ENCODE data around the gene RARB.

RARB gene

DNA sequence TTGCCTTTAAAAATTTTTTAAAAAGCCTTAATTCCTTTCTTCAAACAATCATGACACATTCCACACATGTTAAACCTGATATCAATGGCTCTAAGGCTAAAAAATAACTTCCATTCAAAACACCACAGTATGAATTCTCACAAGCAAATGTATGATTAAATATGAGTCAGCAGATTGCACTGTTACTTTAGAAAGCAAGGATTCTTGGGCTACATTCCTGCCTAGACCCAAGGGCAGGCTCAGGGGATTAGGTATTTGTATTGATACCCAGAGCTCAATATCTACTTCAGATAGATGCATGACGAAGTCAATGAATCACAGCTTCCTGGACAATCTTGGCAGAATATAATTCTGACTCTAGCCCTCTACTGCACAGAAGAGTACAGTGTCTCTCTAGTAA lies 65.7 kb downstream of the RARB start:
- TF ChIP-seq, protein P1, sequence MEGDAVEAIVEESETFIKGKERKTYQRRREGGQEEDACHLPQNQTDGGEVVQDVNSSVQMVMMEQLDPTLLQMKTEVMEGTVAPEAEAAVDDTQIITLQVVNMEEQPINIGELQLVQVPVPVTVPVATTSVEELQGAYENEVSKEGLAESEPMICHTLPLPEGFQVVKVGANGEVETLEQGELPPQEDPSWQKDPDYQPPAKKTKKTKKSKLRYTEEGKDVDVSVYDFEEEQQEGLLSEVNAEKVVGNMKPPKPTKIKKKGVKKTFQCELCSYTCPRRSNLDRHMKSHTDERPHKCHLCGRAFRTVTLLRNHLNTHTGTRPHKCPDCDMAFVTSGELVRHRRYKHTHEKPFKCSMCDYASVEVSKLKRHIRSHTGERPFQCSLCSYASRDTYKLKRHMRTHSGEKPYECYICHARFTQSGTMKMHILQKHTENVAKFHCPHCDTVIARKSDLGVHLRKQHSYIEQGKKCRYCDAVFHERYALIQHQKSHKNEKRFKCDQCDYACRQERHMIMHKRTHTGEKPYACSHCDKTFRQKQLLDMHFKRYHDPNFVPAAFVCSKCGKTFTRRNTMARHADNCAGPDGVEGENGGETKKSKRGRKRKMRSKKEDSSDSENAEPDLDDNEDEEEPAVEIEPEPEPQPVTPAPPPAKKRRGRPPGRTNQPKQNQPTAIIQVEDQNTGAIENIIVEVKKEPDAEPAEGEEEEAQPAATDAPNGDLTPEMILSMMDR (IDR thresholded peaks at IDR 0.05; ENCODE audit: low read depth, low read length, missing control alignments) = no peak
- H3K4me3 ChIP-seq (replicated peaks; ENCODE audit: low read depth, low read length) = no peak overlapping the region
- no peak for DNase-seq (ENCODE audit: extremely low read depth, low read depth)

DNA sequence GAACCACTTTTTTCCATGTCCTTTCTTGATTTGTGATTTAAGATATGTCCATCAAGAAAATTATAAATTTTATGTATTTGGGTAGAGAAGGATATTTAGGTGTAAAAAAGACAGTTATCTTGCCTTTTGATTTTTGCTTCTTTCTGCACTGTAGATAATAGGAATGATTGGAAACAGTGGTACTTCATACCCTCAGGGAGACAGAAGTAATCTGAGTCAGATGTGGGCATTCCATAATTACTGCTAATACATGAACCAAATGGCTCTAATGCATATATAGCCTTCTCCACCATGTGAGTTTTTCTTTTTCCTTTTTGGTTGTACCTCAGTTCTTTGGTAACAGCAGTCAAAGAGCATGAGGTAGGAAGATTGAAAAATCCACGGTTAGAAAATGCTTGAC lies 67.2 kb downstream of the RARB start:
- no peak for DNase-seq (ENCODE audit: extremely low read depth, low read depth)
- no peak overlapping the region for H3K4me3 ChIP-seq (replicated peaks; ENCODE audit: low read depth, low read length)
- TF ChIP-seq, protein P1 (IDR thresholded peaks at IDR 0.05; ENCODE audit: low read depth, low read length, missing control alignments) = no peak

DNA sequence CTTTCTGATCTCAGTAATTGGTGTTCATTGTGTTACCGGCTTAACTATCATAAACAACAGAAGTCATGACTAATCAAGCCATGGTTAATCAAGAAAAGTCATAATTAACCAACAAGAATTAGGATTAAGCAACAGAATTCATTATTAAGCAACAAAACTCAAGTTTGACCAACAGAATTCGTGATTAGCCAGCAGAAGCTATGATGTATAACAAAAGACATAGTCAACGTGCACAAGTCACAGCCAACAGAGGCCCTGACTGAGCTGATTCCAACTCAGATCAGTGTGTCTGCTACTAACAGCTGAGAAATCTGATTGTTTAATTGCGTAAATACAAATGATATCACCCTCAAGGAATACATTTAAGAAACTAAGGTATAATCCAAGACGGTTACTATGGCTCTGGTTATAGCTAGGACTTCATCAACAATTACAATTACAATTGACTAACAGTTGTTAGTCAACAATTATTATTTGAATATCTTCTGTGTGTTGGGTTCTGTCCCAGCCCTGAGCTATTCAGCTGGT lies 67.7 kb downstream of the RARB start:
- no peak overlapping the region for H3K4me3 ChIP-seq (replicated peaks; ENCODE audit: low read depth, low read length)
- DNase-seq (ENCODE audit: extremely low read depth, low read depth) = no peak
- TF ChIP-seq, protein P1 (IDR thresholded peaks at IDR 0.05; ENCODE audit: low read depth, low read length, missing control alignments) = no peak

DNA sequence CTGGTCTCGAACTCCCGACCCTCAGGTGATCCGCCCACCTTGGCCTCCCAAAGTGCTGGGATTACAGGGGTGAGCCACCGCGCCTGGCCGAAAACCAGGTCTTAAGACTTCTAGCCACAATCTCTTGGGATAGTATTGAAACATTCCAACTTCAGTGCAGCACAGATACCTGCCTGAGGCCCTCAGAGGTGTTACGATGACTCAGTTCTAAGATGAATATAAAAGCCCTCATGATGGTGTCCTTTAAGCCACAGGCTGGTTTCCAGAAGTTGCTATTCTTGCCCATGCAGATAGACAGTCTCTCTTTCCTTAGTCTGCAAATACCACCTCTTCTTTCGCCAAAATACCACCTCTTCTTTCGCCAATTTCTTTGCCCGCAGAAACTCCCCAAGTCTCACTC lies 69.0 kb downstream of the RARB start:
- H3K4me3 ChIP-seq (replicated peaks; ENCODE audit: low read depth, low read length) = no peak overlapping the region
- DNase-seq (ENCODE audit: extremely low read depth, low read depth) = no peak
- TF ChIP-seq, protein P1 (IDR thresholded peaks at IDR 0.05; ENCODE audit: low read depth, low read length, missing control alignments) = no peak

DNA sequence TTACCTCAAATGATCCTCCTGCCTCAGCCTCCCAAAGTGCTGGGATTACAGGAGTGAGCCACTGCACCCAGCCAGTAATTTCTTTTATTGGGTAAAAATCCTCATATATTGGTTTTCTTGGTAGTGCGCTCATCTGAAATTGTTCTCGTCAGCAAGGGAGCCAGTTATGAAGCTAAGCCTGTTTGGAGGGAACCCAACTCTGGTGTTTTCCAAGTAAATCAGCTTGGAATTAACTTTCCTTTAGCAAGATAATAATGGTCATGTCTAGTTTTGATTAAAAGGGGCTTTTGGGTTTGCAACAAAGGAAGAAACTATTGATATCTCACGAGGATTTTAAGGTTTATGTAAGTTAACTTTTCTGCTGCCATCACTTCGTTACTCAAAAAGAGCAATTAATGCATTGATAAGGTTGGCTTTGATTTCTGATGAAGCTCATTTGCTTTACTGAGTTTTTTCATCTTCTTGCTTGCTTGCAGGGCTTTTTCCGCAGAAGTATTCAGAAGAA lies 72.7 kb downstream of the RARB start:
- DNase-seq (ENCODE audit: extremely low read depth, low read depth) = no peak
- H3K4me3 ChIP-seq (replicated peaks; ENCODE audit: low read depth, low read length) = no peak overlapping the region
- TF ChIP-seq, protein P1 (IDR thresholded peaks at IDR 0.05; ENCODE audit: low read depth, low read length, missing control alignments) = no peak

DNA sequence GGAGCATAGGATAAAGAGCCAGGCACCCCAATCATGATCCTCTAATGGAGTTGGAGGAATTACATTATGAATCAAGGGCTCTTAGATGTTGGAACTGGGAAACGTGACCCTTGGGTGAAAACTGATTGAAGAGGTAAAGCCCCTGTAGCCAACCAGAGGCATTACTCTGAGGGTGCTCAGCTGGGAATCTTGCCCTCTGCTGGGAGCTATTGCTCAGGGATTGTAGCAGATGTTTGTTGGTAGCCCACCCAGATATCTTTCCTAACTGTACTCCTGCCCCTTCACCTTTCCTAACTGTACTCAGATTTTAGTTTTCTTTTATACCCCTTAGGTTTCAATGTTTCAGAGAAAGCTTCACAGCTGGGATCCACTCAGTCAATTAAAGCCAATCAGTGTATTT lies 74.2 kb downstream of the RARB start:
- no peak for DNase-seq (ENCODE audit: extremely low read depth, low read depth)
- TF ChIP-seq, protein P1 (IDR thresholded peaks at IDR 0.05; ENCODE audit: low read depth, low read length, missing control alignments) = no peak
- no peak overlapping the region for H3K4me3 ChIP-seq (replicated peaks; ENCODE audit: low read depth, low read length)

DNA sequence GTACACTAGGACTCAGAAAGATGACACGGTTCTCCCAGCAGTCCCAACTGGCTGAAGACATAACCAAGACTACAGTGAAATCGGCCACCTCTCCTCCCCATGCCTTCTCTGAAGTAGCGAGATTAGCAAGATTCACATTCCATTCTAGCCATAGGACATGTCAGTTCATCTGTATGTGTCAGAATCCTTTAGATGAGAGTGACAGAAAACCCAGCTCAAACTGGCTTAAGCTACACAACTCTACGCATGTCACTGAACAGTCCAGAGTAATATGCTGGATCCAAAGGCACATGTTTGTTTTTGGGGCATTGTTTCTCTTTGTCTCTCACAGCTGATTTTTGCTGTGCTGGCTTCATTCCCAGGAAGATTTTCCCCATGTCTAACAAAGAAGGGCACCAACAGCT lies 75.8 kb downstream of the RARB start:
- no peak for DNase-seq (ENCODE audit: extremely low read depth, low read depth)
- TF ChIP-seq, protein P1 (IDR thresholded peaks at IDR 0.05; ENCODE audit: low read depth, low read length, missing control alignments) = no peak
- no peak overlapping the region for H3K4me3 ChIP-seq (replicated peaks; ENCODE audit: low read depth, low read length)

Data from HFF-Myc (cell line).